Measurements from ENCODE around the gene CSMD2. TPM values are rescaled to one million over a fixed set of nuclear protein-coding genes. Genes with fewer than 3 reads are reported as not detected.

The CSMD2 gene
- total RNA-seq, 1 donor from 2014 or later, result 0.98 TPM

GRCh38 chr1:33768106-33768505 lies 396.9 kb downstream of the CSMD2 start:
- DNase-seq (ENCODE audit: low read depth), result no peak
- TF ChIP-seq CTCF (conservative IDR thresholded peaks at IDR 0.05; ENCODE audit: low read depth, low read length), result no peak
- H3K4me3 ChIP-seq (ENCODE audit: low read depth, low read length), result no peak overlapping the region

DNA sequence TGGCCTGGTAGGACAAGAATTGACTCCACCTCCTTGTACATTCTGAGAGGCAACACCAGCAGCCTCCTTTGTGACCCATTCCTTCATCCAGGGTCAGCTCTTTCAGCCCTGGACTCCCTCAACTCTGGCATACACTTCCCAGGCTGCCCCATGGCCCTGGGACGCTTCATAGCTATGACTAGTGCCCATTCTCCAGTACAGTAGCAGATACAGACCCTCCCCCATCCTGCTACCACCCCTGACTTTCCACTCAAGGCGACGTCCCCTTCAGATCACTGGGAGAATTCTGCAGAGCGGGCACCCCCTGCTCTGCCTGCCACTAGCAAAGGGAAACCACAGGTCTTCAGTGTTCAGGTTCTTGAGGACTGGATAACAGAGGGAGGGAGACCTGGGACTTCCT lies 400.9 kb downstream of the CSMD2 start:
- no peak overlapping the region for H3K4me3 ChIP-seq (ENCODE audit: low read depth, low read length)
- no peak for DNase-seq (ENCODE audit: low read depth)
- no peak for TF ChIP-seq CTCF (conservative IDR thresholded peaks at IDR 0.05; ENCODE audit: low read depth, low read length)

DNA sequence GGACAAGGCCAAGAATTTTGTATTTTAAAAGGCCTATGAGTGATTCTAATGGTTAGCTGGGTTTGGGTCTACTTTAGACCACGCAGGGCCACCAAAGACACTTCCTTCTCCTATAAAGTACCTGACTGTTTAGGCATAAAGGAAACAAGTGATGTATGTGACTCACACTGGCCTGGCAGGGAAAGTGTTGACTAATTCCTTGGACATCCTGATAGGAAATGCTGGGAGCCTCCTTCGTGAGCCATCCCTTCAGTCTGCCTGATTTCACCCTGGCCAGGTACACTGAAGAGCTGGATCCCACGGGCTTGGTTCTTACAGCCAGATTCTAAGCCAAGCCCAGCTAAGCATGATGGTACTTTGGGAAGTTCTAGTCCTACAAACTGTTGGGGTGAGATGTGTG lies 401.6 kb downstream of the CSMD2 start:
- no peak for DNase-seq (ENCODE audit: low read depth)
- no peak overlapping the region for H3K4me3 ChIP-seq (ENCODE audit: low read depth, low read length)
- no peak for TF ChIP-seq CTCF (conservative IDR thresholded peaks at IDR 0.05; ENCODE audit: low read depth, low read length)

DNA sequence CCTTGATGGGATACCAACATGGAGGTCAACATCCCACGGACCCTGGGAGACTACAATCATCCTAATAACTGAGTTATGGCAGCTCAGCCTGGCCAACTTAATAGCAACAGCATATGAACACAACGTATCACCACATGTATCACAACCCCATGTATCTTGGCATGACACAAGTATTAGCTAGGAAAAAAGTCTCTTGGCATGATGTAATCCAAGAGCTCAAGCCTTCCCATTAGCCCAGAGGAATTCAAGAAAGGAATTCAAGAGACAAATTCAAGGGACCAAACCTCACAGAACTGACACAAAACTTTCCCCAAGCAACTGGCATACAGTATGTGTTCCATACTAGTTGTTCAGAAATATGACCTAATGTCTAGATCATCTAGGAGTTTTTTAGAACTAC lies 402.1 kb downstream of the CSMD2 start:
- H3K4me3 ChIP-seq (ENCODE audit: low read depth, low read length), result no peak overlapping the region
- TF ChIP-seq CTCF (conservative IDR thresholded peaks at IDR 0.05; ENCODE audit: low read depth, low read length), result no peak
- DNase-seq (ENCODE audit: low read depth), result no peak

DNA sequence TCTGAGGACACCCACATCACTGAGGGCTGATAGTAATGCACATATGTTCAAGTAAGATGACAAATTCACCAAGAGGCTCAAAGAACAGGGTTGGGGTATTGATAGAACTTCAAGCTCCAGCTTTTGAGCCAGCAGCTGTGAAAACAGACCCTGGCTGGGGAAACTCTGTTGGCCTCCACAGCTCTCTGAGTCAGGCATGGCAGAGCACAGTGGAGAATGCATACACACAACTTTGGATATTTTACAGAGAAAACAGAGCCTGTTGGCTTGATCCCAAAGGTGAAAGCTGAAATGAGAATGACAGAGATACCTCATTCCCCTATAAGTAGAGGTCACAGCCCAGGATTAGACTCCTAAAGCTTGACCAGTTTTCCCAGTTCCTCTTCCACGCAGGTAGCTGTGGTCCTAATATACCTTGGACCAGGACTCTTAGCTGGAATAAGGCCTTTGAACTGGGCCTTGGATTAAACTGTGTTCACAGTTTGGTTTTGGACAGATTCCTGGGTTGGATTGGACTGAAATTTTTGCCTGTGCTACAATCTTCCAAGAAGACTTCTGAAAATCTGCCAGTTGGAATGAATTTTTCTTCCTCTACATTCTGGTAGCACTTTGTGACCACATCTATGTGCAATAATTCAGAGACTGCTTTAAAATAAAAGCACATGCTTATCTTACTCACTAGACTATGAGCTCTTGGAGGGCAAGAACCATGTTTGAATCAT lies 402.8 kb downstream of the CSMD2 start:
- no peak for TF ChIP-seq CTCF (conservative IDR thresholded peaks at IDR 0.05; ENCODE audit: low read depth, low read length)
- no peak overlapping the region for H3K4me3 ChIP-seq (ENCODE audit: low read depth, low read length)
- no peak for DNase-seq (ENCODE audit: low read depth)

- DNase-seq (ENCODE audit: low read depth), result no peak
- no peak for TF ChIP-seq CTCF (conservative IDR thresholded peaks at IDR 0.05; ENCODE audit: low read depth, low read length)
- no peak overlapping the region for H3K4me3 ChIP-seq (ENCODE audit: low read depth, low read length)
Measured at GRCh38 chr1:33758698-33759097, 406.3 kb downstream of the CSMD2 start.
